ENCODE data around the gene WSB2.

DNA sequence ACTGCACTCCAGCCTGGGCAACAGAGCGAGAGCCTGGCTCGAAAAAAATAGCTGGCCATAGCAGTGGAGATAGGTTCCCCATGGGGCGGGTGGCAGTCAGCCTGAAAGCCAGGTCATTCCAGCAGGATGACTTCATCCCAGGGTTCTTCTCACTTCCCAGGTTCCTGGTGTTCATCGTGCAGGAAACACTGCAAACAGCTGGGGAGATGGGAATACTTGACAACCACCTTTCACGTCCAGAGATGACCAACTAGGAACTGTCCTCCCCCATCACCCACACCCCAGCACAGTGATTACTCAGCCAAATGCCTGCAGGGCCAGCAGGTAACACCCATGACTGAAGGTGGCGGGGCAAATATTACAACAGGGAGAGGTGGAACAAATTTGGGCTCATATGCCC, 41.1 kb upstream of the WSB2 start:
- TF ChIP-seq, protein P1, sequence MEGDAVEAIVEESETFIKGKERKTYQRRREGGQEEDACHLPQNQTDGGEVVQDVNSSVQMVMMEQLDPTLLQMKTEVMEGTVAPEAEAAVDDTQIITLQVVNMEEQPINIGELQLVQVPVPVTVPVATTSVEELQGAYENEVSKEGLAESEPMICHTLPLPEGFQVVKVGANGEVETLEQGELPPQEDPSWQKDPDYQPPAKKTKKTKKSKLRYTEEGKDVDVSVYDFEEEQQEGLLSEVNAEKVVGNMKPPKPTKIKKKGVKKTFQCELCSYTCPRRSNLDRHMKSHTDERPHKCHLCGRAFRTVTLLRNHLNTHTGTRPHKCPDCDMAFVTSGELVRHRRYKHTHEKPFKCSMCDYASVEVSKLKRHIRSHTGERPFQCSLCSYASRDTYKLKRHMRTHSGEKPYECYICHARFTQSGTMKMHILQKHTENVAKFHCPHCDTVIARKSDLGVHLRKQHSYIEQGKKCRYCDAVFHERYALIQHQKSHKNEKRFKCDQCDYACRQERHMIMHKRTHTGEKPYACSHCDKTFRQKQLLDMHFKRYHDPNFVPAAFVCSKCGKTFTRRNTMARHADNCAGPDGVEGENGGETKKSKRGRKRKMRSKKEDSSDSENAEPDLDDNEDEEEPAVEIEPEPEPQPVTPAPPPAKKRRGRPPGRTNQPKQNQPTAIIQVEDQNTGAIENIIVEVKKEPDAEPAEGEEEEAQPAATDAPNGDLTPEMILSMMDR (conservative IDR thresholded peaks at IDR 0.05 in 1 of 2, IDR thresholded peaks at IDR 0.05 in 1 of 2; ENCODE audit: extremely low read depth in 1 of 2, insufficient read depth in 1 of 2, low read depth in 1 of 2, low read length in 2 of 2), result no peak
- no peak for TF ChIP-seq EZH2 (IDR thresholded peaks at IDR 0.05; ENCODE audit: borderline replicate concordance, low read length)

Data from mammary epithelial cell (primary cell).